ENCODE measurements around the gene NLRP3.
"Not testable (repeated sequence)": the region's sequence is repeated elsewhere in the genome, so short reads cannot be mapped to it uniquely, and the experiment has no call there.

The NLRP3 gene

GRCh38 chr1:247415423-247416361 is at the start of gene NLRP3:
TSS of gene NLRP3 (plus strand) at chr1:247416173. CDS start at chr1:247418801, 2,628 bp downstream.
- DNase-seq: no peak

- DNase-seq: not testable (repeated sequence)
These were observed 49.6 kb upstream of the NLRP3 start for GRCh38 chr1:247366345-247366744.

- no peak for DNase-seq
These were observed 48.9 kb upstream of the NLRP3 start for GRCh38 chr1:247366926-247367645.

- DNase-seq: no peak
These were observed 48.1 kb upstream of the NLRP3 start for GRCh38 chr1:247367786-247368422.

GRCh38 chr1:247368490-247369145 is 47.4 kb upstream of the NLRP3 start:
- DNase-seq: no peak

GRCh38 chr1:247370786-247371732 is 44.9 kb upstream of the NLRP3 start:
- DNase-seq: no peak

GRCh38 chr1:247371801-247372259 is 44.1 kb upstream of the NLRP3 start:
- DNase-seq: no peak

GRCh38 chr1:247373721-247374141 is 42.2 kb upstream of the NLRP3 start:
- peak in 1 of 3 experiments; percentile 9 for DNase-seq

- DNase-seq: not testable (repeated sequence)
These were observed 41.2 kb upstream of the NLRP3 start for GRCh38 chr1:247374651-247375334.

- no peak for DNase-seq
These were observed 40.2 kb upstream of the NLRP3 start for GRCh38 chr1:247375747-247376146.

GRCh38 chr1:247376659-247377058 is 39.3 kb upstream of the NLRP3 start:
- DNase-seq: peak in 1 of 3 experiments; percentile 4

GRCh38 chr1:247377656-247378055 is 38.3 kb upstream of the NLRP3 start:
- DNase-seq: not testable (repeated sequence)

- no peak for DNase-seq
These were observed 37.5 kb upstream of the NLRP3 start for GRCh38 chr1:247378334-247379073.

- DNase-seq: no peak
These were observed 30.7 kb upstream of the NLRP3 start for GRCh38 chr1:247385283-247385682.

GRCh38 chr1:247386217-247386616 is 29.8 kb upstream of the NLRP3 start:
- no peak for DNase-seq

GRCh38 chr1:247386687-247387086 is 29.3 kb upstream of the NLRP3 start:
- no peak for DNase-seq

- DNase-seq: no peak
These were observed 28.9 kb upstream of the NLRP3 start for GRCh38 chr1:247387096-247387495.

- DNase-seq: no peak
These were observed 28.4 kb upstream of the NLRP3 start for GRCh38 chr1:247387565-247387964.

GRCh38 chr1:247390116-247390791 is 25.7 kb upstream of the NLRP3 start:
- DNase-seq: peak; percentile 21 to 87 (median 62)

All from NCI-H1417 (cell line).